Right hindlimb (tissue), 1 donor: Measurements from ENCODE around the gene TGFBRAP1.
"Not testable (repeated sequence)": the region's sequence is repeated elsewhere in the genome, so short reads cannot be mapped to it uniquely, and the experiment has no call there.

Source experiments
- DNase-seq: peaks from one replicate; pipeline ENCODE4 v3.0.0-alpha.2; 2018

The TGFBRAP1 gene

GRCh38 chr2:105357122-105357521 is 27.6 kb upstream of the TGFBRAP1 start:
- no peak for DNase-seq

- no peak for DNase-seq
Observed at GRCh38 chr2:105344704-105345345, 15.3 kb upstream of the TGFBRAP1 start.

GRCh38 chr2:105339414-105339813 is 9.9 kb upstream of the TGFBRAP1 start:
- no peak for DNase-seq

GRCh38 chr2:105338020-105338385 is 8.5 kb upstream of the TGFBRAP1 start:
- DNase-seq: no peak

GRCh38 chr2:105337122-105338019 is 7.8 kb upstream of the TGFBRAP1 start, which contains the start of gene C2orf49:
Gene C2orf49, plus strand, starts transcription at chr2:105337540. Its CDS starts 48 bp downstream, at chr2:105337588.
- DNase-seq: peak; percentile 94

- no peak for DNase-seq
Observed at GRCh38 chr2:105336786-105337121, 7.2 kb upstream of the TGFBRAP1 start.

- no peak for DNase-seq
Observed at GRCh38 chr2:105335469-105335868, 5.9 kb upstream of the TGFBRAP1 start.

- no peak for DNase-seq
Observed at GRCh38 chr2:105334211-105334610, 4.7 kb upstream of the TGFBRAP1 start.

- no peak for DNase-seq
Observed at GRCh38 chr2:105330681-105331375, 1.3 kb upstream of the TGFBRAP1 start.

GRCh38 chr2:105329197-105329554 is 359 bp downstream of the TGFBRAP1 start:
- DNase-seq: no peak

- peak; percentile 27 for DNase-seq
Observed at GRCh38 chr2:105328281-105329196, 996 bp downstream of the TGFBRAP1 start.

GRCh38 chr2:105327690-105328089 is 1.8 kb downstream of the TGFBRAP1 start:
- DNase-seq: no peak

GRCh38 chr2:105327271-105327670 is 2.3 kb downstream of the TGFBRAP1 start:
- DNase-seq: not testable (repeated sequence)

GRCh38 chr2:105325389-105325963 is 4.1 kb downstream of the TGFBRAP1 start:
- no peak for DNase-seq

GRCh38 chr2:105324732-105325131 is 4.8 kb downstream of the TGFBRAP1 start:
- DNase-seq: no peak

- no peak for DNase-seq
Observed at GRCh38 chr2:105324101-105324500, 5.4 kb downstream of the TGFBRAP1 start.

- DNase-seq: no peak
Observed at GRCh38 chr2:105323111-105323510, 6.4 kb downstream of the TGFBRAP1 start.

GRCh38 chr2:105321875-105322646 is 7.5 kb downstream of the TGFBRAP1 start:
- no peak for DNase-seq

GRCh38 chr2:105320651-105321215 is 8.8 kb downstream of the TGFBRAP1 start:
- DNase-seq: no peak

GRCh38 chr2:105317937-105318336 is 11.6 kb downstream of the TGFBRAP1 start:
- DNase-seq: no peak

- no peak for DNase-seq
Observed at GRCh38 chr2:105315314-105315713, 14.2 kb downstream of the TGFBRAP1 start.
